Sigmoid colon (tissue), 4 donors: Measurements from ENCODE around the gene CCSER1.

Experiments used
- POLR2AphosphoS5 ChIP-seq, 4 donors: sonication (generic); formaldehyde crosslinking; IDR thresholded peaks; one replicate each; pipeline ENCODE4 v1.6.1; 2017; ENCODE audit warnings: antibody characterized with exemption in 4 of 4
- TF ChIP-seq, protein P1 (sequence below), 4 experiments: fragments of 450-650 bp in 3 of 4; fragments of 200-600 bp in 1 of 4; IDR thresholded peaks; one replicate each; pipeline ENCODE4 v1.5.1; 2016 to 2019; ENCODE audit warnings: antibody characterized with exemption in 4 of 4, mild to moderate bottlenecking in 3 of 4, moderate library complexity in 2 of 4

DNA sequence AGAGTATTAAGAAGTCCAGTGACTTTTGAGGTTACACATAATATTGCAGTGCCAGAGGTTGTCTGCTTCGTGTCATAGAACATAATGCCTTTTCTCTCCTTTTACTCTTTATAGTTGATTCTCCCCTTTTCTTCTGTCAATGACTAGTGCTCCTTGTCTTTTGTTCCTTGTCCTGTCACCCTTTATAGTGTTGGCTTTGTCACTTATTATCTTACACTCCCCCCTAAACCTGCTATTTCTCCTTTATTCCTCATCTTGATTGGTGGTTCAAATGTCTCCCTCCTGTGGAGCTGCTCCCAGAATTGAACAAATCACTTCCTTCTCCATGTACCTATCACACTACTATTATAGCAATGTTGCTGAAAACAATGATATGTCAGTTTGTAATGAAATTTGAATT lies 1320.0 kb downstream of the CCSER1 start:
- TF ChIP-seq, protein P1, sequence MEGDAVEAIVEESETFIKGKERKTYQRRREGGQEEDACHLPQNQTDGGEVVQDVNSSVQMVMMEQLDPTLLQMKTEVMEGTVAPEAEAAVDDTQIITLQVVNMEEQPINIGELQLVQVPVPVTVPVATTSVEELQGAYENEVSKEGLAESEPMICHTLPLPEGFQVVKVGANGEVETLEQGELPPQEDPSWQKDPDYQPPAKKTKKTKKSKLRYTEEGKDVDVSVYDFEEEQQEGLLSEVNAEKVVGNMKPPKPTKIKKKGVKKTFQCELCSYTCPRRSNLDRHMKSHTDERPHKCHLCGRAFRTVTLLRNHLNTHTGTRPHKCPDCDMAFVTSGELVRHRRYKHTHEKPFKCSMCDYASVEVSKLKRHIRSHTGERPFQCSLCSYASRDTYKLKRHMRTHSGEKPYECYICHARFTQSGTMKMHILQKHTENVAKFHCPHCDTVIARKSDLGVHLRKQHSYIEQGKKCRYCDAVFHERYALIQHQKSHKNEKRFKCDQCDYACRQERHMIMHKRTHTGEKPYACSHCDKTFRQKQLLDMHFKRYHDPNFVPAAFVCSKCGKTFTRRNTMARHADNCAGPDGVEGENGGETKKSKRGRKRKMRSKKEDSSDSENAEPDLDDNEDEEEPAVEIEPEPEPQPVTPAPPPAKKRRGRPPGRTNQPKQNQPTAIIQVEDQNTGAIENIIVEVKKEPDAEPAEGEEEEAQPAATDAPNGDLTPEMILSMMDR (IDR thresholded peaks at IDR 0.05), result no peak
- no peak for TF ChIP-seq POLR2AphosphoS5 (IDR thresholded peaks at IDR 0.05)
